HFF-Myc (cell line): ENCODE results near the gene TPBGL.

Experiments used
- DNase-seq: peaks from one replicate; pipeline ENCODE4 v3.0.0-alpha.2; 2011; ENCODE audit warnings: low read depth; ENCODE audit errors: extremely low read depth
- H3K4me3 ChIP-seq: replicated peaks from 2 replicates; pipeline ENCODE4 v1.5.1; 2011; ENCODE audit warnings: low read depth, mild to moderate bottlenecking, control low read depth, low read length
- TF ChIP-seq, protein P1 (sequence below): IDR thresholded peaks from 2 replicates; pipeline ENCODE4 v1.5.1; 2012; ENCODE audit warnings: mild to moderate bottlenecking, low read depth, low read length, control low read depth; ENCODE audit errors: missing control alignments

The TPBGL gene

DNA sequence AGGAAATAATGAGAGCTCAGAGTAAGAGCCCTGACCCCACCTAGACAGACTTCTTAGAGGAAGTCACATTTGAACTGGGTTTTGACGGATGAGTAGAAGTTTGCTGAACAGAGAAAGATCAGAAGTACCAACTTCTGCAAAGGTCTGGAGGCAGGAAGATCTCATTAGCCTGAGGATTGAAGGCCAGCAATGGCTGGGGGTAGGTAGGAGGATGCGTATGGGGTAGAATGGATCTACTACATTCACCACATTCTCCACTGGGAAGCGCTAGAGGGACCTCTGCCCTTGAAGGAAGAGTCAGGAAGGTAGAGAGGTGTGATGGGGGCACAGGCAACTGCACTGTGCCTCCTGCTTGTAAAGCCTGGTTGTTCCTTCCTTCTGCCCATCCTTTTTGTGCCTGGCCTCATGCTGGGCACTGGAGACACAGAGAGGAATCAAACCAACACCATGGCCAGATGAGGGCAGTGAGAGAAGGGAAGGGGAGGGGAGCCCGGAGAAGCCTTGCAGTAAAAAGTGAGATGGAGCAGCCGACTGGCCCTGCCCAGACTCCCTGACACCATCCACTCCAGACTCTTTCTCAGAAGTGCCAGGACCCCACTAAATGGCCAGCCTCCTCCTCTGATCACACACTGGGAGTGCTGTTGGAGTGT is 4.9 kb downstream of the TPBGL start:
- no peak overlapping the region for H3K4me3 ChIP-seq
- TF ChIP-seq, protein P1, sequence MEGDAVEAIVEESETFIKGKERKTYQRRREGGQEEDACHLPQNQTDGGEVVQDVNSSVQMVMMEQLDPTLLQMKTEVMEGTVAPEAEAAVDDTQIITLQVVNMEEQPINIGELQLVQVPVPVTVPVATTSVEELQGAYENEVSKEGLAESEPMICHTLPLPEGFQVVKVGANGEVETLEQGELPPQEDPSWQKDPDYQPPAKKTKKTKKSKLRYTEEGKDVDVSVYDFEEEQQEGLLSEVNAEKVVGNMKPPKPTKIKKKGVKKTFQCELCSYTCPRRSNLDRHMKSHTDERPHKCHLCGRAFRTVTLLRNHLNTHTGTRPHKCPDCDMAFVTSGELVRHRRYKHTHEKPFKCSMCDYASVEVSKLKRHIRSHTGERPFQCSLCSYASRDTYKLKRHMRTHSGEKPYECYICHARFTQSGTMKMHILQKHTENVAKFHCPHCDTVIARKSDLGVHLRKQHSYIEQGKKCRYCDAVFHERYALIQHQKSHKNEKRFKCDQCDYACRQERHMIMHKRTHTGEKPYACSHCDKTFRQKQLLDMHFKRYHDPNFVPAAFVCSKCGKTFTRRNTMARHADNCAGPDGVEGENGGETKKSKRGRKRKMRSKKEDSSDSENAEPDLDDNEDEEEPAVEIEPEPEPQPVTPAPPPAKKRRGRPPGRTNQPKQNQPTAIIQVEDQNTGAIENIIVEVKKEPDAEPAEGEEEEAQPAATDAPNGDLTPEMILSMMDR: peak; percentile 8

DNA sequence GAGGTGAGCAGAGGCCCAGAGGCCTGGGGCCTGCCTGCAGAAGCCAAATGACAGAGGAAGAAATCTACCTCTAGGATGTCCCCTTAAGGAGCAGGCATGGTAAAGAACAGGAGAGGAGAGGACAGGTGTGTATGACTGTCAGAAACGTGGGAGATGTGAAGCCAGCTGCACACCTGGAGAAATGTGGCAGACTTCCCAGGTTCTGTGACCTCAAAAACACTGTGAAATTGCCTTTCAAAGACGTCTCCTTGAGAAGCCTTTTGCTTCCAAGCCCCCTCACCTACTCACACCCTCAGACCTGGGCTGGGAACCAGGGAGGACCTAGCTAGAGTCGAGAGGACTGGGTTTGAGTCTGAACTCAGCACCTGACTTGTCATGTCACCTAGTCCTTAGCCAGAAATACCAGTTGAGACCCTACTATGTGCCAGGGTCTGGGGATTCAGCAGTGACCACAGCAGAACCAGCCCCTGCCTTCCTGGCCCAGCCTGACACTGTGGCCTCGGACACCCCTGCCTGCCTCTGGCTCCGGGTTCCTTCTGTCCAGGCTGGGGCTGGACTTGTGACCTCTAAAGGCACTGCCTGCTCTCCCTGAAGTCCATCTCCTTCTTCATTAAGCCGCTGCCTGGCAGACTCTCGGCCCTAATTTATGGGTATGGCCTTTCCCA is 5.6 kb downstream of the TPBGL start:
- no peak overlapping the region for H3K4me3 ChIP-seq
- TF ChIP-seq, protein P1: no peak
- no peak for DNase-seq

More for the DNA sequence above, 4.9 kb downstream of the TPBGL start:
- no peak for DNase-seq

DNA sequence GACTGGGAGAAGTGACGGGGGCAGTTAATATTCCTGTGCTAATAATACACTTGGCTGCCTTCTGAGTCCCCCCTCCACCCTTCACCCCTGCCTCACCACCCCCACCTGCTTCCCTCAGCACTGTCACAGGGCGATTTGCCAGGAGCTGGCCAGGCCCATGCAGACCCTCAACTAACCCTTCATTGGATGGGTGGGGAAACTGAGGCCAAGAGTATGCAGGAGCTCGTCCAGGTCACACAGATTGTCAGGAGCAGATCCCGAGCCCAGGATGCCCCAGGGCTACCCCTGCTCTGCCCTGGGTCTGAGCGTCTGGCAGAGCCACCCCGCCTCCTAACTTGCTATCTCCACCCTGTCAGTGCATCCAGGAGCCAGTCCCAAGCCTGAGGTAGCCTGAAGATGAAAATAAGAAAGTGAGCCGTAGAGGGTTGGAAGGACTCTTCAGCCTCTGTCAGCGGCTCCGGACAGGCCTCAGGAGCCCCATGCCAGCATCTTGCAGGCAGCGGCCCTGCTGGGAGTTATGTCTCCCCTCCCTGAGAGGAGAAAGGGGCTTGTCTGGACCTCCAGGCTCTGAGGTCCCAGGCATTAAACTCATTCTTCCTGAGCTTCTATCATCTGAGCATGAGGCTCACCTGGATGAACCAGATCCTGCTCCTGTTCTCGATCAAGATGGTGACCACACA is 6.2 kb downstream of the TPBGL start:
- no peak overlapping the region for H3K4me3 ChIP-seq
- TF ChIP-seq, protein P1: no peak
- no peak for DNase-seq

DNA sequence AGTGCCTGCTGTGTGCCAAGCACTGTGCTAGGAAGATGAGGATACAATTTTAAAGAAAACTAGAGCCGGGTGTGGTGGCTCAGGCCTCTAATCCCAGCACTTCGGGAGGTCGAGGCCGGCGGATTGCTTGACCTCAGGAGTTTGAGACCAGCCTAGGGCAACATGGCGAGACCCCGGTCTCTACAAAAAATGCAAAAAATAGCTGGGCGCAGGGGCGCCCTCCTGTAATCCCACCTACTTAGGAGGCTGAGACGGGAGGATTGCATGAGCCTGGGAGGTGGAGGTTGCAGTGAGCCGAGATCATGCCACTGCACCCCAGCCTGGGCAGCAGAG is 8.3 kb downstream of the TPBGL start:
- no peak for DNase-seq
- no peak overlapping the region for H3K4me3 ChIP-seq
- TF ChIP-seq, protein P1: no peak

DNA sequence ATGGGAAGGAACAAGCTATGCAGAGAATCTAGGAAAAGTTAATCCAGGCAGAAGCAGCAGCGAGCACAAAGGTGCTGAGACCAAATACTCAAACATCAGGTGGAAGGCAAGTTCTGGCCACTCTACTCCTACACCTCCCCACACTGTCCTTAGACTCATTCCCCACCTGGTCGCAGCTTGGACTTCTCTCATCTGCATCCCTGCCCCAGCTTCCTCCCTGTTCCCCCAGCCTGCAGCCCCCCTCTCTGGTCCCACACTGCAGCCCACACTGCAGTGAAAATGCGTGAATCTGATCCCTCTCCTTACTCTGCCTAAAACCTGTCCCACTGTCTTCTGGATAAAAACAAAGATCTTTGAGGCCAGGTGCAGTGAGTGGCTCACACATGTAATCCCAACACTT is 9.1 kb downstream of the TPBGL start:
- no peak for DNase-seq
- no peak overlapping the region for H3K4me3 ChIP-seq
- TF ChIP-seq, protein P1: no peak

DNA sequence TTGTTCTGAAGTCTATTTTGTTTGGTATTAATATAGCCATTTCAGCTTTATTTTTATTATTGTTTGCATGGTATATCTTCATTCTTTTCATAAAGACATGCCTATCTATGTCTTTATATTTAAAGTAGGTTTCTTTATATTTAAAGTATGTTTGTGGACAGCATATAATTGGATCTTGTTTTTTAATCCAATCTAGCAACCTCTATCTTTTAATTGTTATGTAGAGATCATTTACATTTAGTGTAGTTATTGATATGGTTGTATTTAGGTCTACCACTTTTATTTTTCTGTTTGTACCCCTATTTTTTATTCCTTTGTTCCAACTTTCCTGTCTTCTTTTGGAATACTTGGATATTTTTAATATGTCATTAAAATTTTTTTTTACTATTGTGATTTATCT is 13.8 kb downstream of the TPBGL start:
- TF ChIP-seq, protein P1: no peak

More for the DNA sequence above, 13.8 kb downstream of the TPBGL start:
- no peak overlapping the region for H3K4me3 ChIP-seq
- no peak for DNase-seq
